Measurements from ENCODE around the gene VSTM2L.

VSTM2L gene

DNA sequence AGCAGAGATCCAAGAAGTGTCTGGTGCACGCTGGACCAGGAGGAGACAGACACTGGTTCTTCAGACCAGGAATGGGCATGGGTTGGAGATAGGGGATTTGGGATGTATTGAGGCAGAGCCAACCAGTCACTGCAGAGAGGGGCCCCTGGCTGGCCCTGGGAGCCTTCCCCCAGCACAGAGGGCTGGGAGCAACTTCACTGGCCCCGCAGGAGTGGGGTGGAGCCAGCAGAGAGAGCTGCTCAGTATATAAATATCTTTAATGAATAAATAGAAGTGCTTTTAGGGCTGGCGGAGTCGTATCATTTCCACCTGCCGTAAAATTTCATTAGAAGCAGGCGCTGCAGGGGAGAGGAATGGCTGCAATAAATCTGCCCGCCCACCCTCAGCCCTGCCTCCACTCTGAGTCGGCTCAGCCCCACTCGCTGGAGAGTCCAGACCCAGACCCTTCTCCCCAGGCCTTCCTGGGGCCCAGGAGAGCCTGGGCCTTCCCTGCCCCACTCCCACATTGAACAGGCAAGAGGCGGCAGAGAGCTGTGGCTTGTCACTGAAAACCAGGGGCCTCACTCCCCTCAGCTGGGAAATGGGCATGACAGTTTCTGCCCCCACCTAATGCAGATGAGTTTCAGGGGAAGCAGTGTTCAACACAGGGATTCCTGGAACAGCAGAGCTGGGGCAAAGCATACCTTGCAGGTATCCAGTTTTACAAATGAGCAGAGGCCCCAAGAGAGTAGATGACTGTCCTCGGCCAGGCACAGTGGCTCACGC lies 23.9 kb upstream of the VSTM2L start:
- H3K4me3 ChIP-seq (ENCODE audit: control insufficient read depth, low read depth, low read length), result no peak overlapping the region
- TF ChIP-seq, protein P1, sequence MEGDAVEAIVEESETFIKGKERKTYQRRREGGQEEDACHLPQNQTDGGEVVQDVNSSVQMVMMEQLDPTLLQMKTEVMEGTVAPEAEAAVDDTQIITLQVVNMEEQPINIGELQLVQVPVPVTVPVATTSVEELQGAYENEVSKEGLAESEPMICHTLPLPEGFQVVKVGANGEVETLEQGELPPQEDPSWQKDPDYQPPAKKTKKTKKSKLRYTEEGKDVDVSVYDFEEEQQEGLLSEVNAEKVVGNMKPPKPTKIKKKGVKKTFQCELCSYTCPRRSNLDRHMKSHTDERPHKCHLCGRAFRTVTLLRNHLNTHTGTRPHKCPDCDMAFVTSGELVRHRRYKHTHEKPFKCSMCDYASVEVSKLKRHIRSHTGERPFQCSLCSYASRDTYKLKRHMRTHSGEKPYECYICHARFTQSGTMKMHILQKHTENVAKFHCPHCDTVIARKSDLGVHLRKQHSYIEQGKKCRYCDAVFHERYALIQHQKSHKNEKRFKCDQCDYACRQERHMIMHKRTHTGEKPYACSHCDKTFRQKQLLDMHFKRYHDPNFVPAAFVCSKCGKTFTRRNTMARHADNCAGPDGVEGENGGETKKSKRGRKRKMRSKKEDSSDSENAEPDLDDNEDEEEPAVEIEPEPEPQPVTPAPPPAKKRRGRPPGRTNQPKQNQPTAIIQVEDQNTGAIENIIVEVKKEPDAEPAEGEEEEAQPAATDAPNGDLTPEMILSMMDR (IDR thresholded peaks at IDR 0.05; ENCODE audit: control insufficient read depth, insufficient read depth, low read depth, low read length, missing control alignments), result no peak
- DNase-seq (ENCODE audit: low read depth), result no peak

DNA sequence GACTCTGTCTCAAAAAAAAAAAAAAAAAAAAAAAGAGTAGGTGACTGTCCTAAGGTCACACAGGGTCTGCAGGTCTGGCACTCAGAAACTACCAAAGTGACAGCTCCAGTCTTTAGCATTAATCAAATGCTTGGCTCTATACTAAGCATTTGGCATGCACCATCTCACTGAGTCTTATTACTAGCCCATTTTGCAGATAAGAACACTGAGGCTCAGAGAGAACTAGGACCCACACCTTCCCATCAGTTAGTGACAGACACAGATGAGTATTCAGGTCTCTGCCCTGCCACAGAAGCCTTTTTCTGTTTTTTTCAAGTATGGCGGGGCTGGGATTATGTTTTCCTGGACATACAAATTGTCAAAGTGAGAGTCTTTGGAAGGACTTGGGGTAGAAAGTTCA lies 23.1 kb upstream of the VSTM2L start:
- DNase-seq (ENCODE audit: low read depth), result no peak
- TF ChIP-seq, protein P1 (IDR thresholded peaks at IDR 0.05; ENCODE audit: control insufficient read depth, insufficient read depth, low read depth, low read length, missing control alignments), result no peak
- H3K4me3 ChIP-seq (ENCODE audit: control insufficient read depth, low read depth, low read length), result no peak overlapping the region

DNA sequence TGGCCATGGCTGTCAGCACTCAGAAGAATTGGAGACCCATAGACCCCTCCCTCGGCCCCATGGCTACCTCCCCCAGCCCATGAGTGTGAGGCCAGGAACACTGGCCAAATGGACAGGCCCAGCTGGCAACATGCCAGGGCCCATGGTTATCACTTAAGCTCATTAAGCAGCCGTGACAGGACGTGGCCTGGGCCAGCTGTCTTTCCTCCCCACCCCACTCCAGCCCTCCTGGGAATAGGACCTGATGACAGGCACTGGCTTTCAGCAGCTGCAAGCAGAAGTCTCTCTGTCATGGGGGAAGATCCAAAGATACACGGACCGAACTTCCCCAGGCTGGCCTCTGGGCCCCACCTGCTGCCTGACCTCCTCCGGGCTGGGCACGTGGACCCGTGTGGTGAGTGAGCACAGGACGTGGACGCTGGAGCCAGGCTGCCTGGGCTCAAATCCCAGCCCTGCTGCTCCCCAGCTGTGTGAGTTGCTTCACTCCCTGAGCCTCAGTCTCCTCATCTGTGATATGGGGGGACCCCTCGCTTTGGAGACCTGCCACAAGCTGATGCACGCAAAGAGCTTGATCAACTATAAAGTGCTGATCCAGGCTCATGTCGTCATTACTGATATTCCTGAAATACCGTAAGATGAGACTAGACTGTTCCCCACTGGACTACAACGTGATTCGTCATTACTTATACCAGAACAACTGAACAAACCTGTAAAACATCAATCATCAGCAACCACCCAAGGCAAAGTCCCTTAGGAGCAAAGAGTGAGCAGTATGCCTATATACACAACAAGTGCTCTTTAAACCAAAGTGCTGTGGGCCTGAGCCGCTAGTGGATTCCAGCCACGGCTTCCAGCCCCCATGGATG lies 22.0 kb upstream of the VSTM2L start:
- TF ChIP-seq, protein P1 (IDR thresholded peaks at IDR 0.05; ENCODE audit: control insufficient read depth, insufficient read depth, low read depth, low read length, missing control alignments), result no peak
- no peak for DNase-seq (ENCODE audit: low read depth)
- H3K4me3 ChIP-seq (ENCODE audit: control insufficient read depth, low read depth, low read length), result no peak overlapping the region

DNA sequence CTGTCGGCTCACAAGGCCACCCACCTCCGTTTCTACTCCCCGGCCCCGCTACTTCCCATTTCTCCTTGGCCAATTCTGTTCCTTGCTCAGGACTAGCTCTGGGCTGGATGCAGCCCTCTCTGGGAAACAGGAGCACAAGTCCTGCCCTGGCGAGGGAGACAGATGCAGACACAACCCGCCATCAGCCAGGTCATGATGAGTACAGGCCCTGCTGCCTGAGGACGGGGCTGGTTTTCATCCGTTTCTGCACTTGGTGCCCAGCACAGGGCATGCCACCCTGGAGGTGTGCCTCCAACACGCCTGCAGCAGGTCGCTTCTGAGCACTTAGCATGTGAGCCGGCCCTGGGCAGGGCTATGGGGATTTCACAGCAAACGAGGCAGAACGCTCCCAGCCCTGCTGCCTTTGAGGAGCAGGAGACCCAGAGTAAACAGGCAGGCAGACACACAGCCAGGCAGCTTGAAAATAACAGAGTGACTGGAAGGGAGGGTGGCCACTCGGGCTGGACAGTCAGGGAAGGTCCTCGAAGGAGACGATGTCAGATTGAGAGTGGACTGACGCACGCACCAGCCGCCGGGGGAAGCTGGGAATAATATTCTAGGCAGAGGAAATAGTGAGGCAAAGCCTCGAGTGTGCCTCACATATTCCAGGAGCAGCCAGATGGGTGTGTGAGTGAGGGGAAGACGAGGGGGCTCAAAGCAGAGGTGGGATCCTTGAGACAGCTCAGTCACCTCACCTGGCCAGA lies 21.2 kb upstream of the VSTM2L start:
- no peak overlapping the region for H3K4me3 ChIP-seq (ENCODE audit: control insufficient read depth, low read depth, low read length)
- TF ChIP-seq, protein P1 (IDR thresholded peaks at IDR 0.05; ENCODE audit: control insufficient read depth, insufficient read depth, low read depth, low read length, missing control alignments), result no peak
- DNase-seq (ENCODE audit: low read depth), result no peak

DNA sequence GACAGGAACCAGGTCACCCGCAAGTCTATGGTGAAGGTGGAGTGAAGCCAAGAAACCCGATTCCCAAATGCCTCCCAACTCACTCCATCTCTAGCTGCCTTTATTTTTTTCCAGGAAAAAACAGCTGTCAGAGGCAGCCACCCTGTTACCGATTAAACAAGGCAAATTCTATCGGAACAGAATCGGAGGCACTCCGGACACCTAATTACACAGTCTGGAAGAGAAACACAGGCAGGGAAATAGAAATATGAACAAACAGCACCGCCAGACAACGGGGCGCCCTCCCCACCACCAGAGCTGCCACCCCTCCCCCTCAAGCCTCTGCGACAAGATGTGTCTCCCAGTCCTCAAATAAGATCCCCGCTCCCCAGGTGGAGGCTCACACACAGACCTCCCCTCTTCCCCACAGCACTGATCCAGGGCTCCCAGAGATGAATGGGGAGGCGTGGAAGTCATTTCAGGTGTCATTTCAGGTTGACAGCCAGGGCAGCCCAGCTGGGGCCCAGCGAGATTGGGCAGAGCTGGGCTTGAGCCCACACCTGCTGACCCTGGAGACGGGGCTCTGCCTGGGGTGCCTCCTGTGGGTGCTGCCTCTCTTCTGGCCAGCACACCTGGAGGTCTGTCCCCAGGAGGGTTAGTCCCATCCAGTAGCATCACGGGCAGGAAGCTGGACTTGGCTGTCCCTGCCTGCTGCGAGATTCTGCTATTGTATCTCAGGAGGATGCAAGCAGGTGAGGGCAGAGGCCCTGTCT lies 19.8 kb upstream of the VSTM2L start:
- DNase-seq (ENCODE audit: low read depth), result no peak
- TF ChIP-seq, protein P1 (IDR thresholded peaks at IDR 0.05; ENCODE audit: control insufficient read depth, insufficient read depth, low read depth, low read length, missing control alignments), result no peak
- no peak overlapping the region for H3K4me3 ChIP-seq (ENCODE audit: control insufficient read depth, low read depth, low read length)

DNA sequence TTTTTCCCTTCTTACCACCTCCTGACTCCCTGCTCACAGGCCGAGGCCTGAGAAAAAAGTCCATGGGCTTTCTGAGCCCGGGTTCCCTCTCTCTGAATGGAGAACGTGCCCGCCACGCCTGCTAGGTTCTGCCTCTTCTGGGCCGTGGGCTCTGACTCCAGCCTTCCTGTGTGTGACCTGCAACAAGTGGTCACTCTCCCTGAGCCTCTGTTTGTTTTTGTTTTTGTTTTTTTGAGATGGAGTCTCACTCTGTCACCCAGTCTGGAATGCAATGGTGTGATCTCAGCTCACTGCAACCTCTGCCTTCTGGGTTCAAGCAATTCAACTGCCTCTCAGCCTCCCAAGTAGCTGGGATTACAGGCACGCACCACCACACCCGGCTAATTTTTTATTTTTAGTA lies 17.9 kb upstream of the VSTM2L start:
- H3K4me3 ChIP-seq (ENCODE audit: control insufficient read depth, low read depth, low read length), result no peak overlapping the region
- no peak for DNase-seq (ENCODE audit: low read depth)
- TF ChIP-seq, protein P1 (IDR thresholded peaks at IDR 0.05; ENCODE audit: control insufficient read depth, insufficient read depth, low read depth, low read length, missing control alignments), result no peak
